BJ (cell line): Measurements from ENCODE around the gene ANXA6. TPM values are rescaled to one million over a fixed set of nuclear protein-coding genes. Genes with fewer than 3 reads are reported as not detected.

ENCODE experiments used
- CTCF ChIA-PET: fragments of 350-600 bp; formaldehyde crosslinking; extraction: SDS; loops from one replicate; lab custom pipeline; 2021; ENCODE audit warnings: antibody characterized with exemption, inconsistent platforms; lab: Yijun Ruan, JAX
- POLR2A ChIA-PET: fragments of 300-600 bp; sonication (Branson Sonifier 250); formaldehyde crosslinking; extraction: SDS; loops from one replicate; lab custom pipeline; 2021; ENCODE audit warnings: antibody characterized with exemption; lab: Charles Lee
- DNase-seq: peaks from one replicate; pipeline ENCODE4 v3.0.0-alpha.2; 2011; ENCODE audit warnings: low read depth
- H3K27me3 ChIP-seq: 2 replicates; pipeline ENCODE4 v1.6.0; 2011; ENCODE audit warnings: low read length; ENCODE audit not compliant: control insufficient read depth, insufficient read depth
- H3K36me3 ChIP-seq: 2 replicates; pipeline ENCODE4 v1.5.1; 2011; ENCODE audit warnings: low read length; ENCODE audit not compliant: control insufficient read depth, insufficient read depth
- H3K4me3 ChIP-seq: 2 replicates; pipeline ENCODE4 v1.5.1; 2011; ENCODE audit warnings: low read depth, mild to moderate bottlenecking, control low read depth, low read length
- CTCF ChIP-seq: IDR thresholded peaks from 2 replicates; pipeline ENCODE4 v1.5.1; 2011; ENCODE audit warnings: low read depth, mild to moderate bottlenecking, control low read depth, inconsistent platforms, low read length, moderate library complexity; ENCODE audit not compliant: insufficient read depth
- polyA plus RNA-seq: library from polyadenylated mRNA; depleted of rRNA; stranded (reverse); fragments of >200 nt; gene quantifications from 2 replicates; pipeline ENCODE4 v1.2.3, GENCODE V29; 2011

ANXA6 gene
- polyA plus RNA-seq, 1 experiment: 528 TPM

DNA sequence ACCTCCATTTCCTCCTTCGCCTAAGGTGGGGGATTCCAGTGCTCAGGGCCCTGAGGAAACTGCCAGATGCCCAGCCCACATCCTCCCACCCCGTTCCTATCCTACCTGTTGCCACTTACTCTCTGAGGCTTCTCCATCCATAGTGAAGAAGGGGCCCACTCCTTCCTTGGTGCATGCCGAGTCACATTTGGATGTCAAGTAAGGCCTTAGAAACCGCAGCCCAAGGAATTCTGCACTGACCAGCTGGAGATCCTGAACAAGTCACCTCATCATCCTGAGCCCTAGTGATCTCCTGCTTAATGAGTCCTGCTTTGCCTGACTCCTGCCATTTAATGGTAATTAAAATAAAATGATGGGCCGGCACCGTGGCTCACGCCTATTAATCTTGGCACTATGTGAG is 70.1 kb downstream of the ANXA6 start:
- Histone ChIP-seq H3K27me3 (no peaks in the 10 kb centered on the region), H3K4me3 (no peak overlapping the region), H3K36me3 (no peaks in the 10 kb centered on the region)
- no peak for DNase-seq
- CTCF ChIA-PET: interaction anchor here (1.5 kb wide), 1 partner anchor 36 kb away, joined by 8 read pairs; no protein-coding TSS in a partner anchor
- POLR2A ChIA-PET: no interaction called here
- no peak for TF ChIP-seq CTCF

- no peak for TF ChIP-seq CTCF
- DNase-seq: no peak
- H3K4me3 ChIP-seq: no peak overlapping the region
- ChIA-PET CTCF (interaction anchor here (1.5 kb wide), 1 partner anchor 35 kb away, joined by 8 read pairs; no protein-coding TSS in a partner anchor), POLR2A (no interaction called here)
- H3K27me3 ChIP-seq: no peaks in the 10 kb centered on the region
- no peaks in the 10 kb centered on the region for H3K36me3 ChIP-seq
Observed at GRCh38 chr5:151086905-151087360, 70.6 kb downstream of the ANXA6 start.

GRCh38 chr5:151086192-151086869 is 71.2 kb downstream of the ANXA6 start:
- POLR2A ChIA-PET: no interaction called here
- DNase-seq: no peak
- no peaks in the 10 kb centered on the region for H3K27me3 ChIP-seq
- TF ChIP-seq CTCF: no peak
- H3K36me3 ChIP-seq: no peaks in the 10 kb centered on the region
- CTCF ChIA-PET: interaction anchor here (1.5 kb wide), 1 partner anchor 35 kb away, joined by 8 read pairs; no protein-coding TSS in a partner anchor
- no peak overlapping the region for H3K4me3 ChIP-seq

GRCh38 chr5:151085517-151086041 is 72.0 kb downstream of the ANXA6 start:
- Histone ChIP-seq H3K36me3 (no peaks in the 10 kb centered on the region), H3K27me3 (no peaks in the 10 kb centered on the region), H3K4me3 (no peak overlapping the region)
- POLR2A ChIA-PET: no interaction called here
- no peak for TF ChIP-seq CTCF
- no peak for DNase-seq
- CTCF ChIA-PET: interaction anchor here (1.3 to 1.7 kb wide), 2 partner anchors 34 to 38 kb away, joined by 4 to 6 read pairs; no protein-coding TSS in a partner anchor

DNA sequence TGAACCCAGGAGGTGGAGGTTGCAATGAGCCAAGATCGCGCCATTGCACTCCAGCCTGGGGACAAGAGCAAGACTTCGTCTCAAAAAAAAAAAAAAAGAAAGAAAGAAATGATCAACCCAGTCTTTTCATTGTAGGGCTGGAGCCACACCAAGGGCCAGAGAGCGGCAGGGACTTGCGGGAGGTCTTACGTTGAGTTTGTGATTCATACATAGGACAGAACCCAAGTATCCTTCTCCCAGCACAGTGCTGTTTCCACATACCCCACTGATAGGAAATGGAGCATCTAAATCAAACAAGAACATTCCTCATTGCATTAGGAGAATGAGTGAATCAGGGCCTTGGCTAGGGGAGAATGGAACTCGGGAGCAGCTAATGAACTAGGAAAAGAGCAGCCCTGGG is 73.2 kb downstream of the ANXA6 start:
- no peaks in the 10 kb centered on the region for H3K27me3 ChIP-seq
- ChIA-PET CTCF (interaction anchor here (1.2 to 1.7 kb wide), 3 partner anchors 15 to 37 kb away, joined by 3 to 6 read pairs (median 4); no protein-coding TSS in a partner anchor), POLR2A (no interaction called here)
- no peaks in the 10 kb centered on the region for H3K36me3 ChIP-seq
- no peak for TF ChIP-seq CTCF
- no peak for DNase-seq
- H3K4me3 ChIP-seq: no peak overlapping the region
